Left renal pelvis (tissue), 4 donors: ENCODE measurements around the gene ASB1. TPM values are rescaled to one million over a fixed set of nuclear protein-coding genes. Genes with fewer than 3 reads are reported as not detected.

ENCODE experiments used
- DNase-seq, 4 donors: peaks; one replicate each; pipeline ENCODE4 v3.0.0-alpha.2; 2013; ENCODE audit warnings: low read depth in 4 of 4, low spot score in 3 of 4
- polyA plus RNA-seq, 4 donors: library from polyadenylated mRNA; unstranded; fragments of 120-200 nt; gene quantifications; one replicate each; pipeline ENCODE4 v1.2.1, GENCODE V29; 2013; ENCODE audit not compliant: insufficient read length in 4 of 4

Gene ASB1
- polyA plus RNA-seq, 4 donors: 28.5 to 34.2 (median 29.9) TPM

DNA sequence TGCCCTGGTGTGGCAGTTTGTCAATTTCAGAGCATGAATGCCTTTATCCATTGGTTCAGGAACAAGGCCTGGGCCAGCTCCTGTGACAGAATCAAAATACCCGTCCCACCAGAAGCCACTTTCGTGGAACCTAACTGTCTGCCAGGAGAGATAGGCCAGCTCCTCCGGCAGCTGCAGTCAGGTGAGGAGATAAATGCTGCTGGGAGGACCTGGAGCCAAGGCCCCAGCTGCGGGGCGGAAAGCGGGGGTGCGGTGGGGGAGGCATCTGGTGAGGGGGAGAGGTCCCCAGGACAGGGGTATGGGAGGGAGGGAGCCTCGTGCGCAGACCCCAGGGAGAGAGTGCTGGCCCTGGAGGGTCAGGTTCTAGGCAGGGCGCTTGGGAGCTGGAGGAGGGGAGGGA is 4.4 kb upstream of the ASB1 start:
- DNase-seq: no peak

DNA sequence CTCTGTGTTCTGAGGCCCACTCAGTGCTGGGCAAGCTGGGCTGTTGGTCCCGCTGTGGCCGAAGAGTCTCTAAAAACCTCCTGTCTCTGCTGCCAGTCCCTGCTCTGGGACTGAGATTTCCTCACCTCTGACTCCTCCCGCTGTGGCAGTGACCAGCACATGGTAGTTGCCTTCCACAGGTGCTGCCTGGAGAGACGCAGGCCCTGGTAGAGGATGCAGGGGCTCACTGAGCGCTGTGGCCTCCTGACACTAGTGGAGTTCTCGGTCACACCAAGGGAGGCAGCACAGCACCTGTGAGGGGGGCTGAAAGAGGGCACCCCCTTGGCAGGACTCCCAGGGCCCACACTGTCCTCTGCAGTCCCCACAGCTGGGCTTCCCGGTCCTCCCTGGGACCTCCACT is 3.8 kb upstream of the ASB1 start:
- DNase-seq: no peak

DNA sequence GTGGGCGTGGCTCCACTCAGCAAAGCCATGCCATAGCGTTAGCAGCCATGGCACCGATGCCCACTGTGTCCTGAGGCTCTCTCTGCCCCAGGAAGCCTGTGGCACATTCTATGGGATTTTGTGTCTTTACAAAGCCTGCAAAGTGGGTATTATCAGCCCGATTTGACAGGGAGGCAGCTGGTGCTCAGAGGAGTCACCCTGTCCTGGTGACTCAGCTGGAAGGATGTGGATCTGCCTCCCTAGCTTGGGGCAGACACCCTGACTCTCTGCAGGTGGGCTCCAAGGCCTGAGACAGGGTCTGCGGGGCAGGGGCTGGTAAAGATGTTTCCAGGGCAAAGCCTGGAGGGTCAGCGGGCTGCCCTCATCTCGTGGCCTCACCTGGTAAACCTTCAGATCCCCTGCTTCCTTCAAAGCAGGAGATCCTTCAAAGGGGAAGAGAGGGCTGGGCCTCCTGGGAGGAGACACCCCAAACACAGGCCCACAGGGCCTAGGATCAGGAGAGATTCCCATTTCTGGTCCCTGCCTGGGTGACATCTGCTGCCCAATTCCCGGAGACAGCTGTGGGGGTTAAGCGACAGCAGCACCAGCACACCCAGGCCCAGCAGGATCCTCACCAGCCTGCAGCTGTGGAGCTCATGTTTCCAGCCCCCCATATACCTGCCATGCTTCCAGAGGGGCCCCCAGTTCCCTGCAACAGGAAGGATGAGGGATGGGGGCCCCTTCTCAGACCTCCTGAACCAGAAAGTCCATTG is 3.0 kb upstream of the ASB1 start:
- DNase-seq: no peak

DNA sequence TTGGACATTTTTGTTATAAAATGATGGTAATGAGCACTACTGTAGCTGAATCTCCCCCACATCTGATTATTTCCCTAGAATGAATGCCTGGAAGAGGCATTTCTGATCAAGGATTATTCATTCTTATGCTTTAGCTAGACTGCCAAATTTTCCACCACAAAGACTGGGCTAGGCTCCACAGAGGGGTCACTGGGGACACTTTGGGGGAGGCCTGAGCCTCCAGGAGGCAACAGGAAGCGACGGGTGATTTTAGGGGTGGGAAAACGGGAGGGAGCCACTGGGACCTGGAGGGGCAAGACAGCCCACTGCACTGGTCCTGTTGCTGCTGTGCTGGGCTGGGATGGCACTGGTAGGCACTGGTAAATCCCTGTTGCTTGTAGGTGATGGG is 2.4 kb upstream of the ASB1 start:
- DNase-seq: no peak

DNA sequence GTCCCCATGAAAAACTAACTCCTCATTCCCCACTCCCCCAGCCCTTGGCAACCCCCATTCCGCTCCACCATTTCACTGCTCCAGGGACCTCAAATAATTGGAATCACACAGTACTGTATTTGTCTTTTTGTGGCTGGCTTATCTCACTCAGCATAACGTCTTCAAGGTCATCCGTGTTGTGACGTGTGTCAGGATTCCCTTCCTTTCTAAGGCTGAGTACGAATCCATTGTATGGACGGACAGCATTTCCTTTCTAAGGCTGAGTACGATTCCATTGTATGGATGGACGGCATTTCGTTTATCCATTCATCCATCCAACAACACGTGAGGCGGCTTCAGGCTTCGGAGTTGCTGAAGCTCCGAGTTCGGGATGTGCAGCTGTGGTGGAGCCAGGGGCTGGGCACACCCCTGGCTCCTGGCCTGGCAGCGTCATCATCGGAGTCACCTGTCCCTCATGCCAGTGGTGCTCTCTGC is 1.2 kb upstream of the ASB1 start:
- DNase-seq: no peak

DNA sequence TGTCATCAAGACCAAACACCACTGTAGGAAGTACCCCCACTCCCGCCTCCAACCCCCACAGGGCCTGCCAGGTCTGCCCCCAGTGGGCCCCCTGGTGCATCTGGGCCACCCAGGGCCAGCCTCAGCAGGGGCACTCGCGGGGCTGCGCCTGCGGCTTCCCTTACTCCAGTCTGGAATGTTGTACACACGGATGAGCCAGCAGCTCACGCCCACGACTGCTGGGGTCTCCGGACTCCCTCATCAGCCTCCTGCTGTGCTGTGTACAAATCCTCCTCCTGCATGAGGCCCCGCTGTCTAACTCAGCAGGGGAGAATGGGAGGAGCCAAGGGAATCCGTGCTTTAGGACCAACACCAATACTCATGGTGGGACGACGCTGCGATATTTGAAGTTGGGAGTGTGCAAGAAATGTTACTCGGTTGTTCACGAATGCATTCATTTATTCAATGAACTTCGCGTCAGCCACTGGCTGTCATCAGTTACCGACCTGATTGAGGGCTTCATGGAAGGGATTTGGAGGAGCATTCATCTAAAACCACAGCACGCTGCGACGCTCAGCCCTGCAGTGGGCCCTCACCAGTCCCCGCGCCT is 654 bp upstream of the ASB1 start:
- DNase-seq: no peak

DNA sequence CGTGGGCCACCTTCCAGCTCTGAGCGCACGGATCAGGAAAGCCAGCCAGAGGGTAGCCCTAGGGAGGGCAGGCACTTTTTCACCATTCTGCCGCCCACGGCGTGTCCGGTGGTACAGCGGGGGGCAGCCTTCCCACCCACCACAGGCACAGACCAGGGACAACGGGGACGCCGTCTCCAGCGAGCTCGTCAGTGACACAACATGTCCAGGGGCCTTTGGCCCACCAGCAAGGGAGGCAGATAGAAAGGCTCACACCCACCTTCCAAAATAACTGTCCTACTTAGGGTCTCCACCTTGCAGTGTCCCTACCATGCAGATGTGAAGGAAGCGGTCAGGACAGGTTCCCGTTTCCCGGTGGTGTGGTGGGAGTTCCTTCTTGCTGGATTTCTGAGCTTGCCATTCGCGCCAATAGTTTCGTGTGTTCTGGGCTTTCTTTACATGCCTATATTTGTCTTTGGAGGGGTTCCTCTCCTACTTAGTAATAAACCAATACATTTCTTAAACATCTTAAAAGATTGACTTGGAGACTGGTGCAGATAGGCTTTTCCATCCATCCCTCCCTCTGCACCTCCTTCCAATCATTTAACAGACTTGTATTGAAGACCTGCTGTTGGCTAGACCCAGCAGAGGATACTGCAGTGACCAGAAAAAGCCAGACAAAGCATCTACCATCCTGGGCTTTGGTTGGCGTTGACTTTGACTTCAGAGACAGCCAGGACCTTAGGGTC is 872 bp downstream of the ASB1 start:
- no peak for DNase-seq

DNA sequence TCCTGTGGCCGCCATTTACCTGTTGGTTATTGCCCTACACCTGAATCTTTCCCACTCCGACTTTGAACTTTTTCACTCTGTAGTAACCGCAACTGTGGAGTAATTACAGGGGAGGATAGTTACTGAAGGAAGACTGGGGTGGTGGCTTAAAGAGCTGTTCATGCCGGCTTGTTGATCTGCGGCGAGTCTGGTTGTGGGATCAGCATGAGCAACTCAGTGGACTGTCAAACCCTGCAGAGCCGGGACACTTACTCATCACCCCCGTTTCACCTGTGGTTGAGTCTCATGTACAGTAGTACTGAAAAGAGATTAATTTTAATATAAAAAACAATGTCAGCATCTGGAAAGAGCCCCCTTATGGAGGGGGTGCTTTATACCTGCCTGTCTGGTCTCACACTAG is 2.1 kb downstream of the ASB1 start:
- no peak for DNase-seq

DNA sequence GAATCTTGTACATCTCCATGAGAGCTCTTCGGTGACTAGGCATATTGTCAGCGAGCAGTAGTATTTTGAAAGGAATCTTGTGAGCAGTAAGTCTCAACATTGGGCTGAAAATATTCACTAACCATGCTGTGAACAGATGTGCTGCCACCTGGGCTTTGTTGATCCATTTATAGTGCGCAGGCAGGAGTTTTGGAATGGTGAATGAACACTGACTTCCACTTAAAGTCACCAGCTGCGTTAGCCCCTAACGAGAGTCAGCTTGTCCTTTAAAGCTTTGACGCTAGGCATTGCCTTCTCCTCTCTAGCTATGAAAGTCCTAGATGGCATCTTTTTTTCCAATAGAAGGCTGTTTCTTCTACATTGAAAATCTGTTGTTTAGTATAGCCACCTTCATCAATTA is 4.1 kb downstream of the ASB1 start:
- no peak for DNase-seq

DNA sequence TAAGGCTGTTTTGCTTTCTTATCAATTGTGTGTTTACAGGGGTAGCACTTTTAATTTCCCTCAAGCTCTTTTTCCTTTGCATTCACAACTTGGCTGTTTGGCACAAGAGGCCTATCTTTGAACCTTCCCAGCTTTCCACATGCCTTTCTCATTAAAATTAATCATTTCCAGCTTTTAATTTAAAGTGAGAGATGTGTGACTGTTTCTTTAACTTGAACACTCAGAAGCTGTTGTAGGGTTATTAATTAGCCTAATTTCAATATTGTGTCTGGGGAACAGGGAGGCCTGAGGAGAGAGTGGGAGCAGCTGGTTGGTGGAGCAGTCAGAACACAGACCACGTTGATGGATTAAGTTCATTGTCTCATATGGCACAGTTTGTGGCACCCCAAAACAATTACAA is 4.7 kb downstream of the ASB1 start:
- DNase-seq: no peak

DNA sequence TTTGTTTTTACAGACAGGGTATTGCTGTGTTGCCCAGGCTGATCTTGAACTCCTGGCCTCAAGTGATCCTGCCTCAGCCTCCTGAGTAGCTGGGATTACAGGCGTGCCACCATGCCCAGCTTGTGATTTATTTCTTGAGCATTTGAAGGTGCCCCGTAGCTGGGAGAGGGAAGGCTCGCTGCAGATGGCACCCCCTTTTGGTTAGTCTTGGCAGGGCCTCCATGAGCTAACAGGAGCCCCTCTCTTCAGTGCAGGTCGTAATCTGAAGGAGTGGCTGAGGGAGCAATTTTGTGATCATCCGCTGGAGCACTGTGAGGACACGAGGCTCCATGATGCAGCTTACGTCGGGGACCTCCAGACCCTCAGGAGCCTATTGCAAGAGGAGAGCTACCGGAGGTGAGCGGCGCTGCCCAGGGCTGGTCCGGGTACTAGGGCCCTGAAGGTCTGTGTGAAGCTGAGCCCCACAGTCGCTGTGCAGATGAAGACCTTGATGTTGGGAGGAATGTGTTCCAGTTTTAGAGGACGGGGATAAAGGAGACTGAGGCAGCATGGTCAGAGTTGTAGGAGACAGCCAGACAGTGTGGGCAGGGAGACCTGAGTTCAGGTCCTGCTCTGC is 6.7 kb downstream of the ASB1 start:
- DNase-seq: no peak

DNA sequence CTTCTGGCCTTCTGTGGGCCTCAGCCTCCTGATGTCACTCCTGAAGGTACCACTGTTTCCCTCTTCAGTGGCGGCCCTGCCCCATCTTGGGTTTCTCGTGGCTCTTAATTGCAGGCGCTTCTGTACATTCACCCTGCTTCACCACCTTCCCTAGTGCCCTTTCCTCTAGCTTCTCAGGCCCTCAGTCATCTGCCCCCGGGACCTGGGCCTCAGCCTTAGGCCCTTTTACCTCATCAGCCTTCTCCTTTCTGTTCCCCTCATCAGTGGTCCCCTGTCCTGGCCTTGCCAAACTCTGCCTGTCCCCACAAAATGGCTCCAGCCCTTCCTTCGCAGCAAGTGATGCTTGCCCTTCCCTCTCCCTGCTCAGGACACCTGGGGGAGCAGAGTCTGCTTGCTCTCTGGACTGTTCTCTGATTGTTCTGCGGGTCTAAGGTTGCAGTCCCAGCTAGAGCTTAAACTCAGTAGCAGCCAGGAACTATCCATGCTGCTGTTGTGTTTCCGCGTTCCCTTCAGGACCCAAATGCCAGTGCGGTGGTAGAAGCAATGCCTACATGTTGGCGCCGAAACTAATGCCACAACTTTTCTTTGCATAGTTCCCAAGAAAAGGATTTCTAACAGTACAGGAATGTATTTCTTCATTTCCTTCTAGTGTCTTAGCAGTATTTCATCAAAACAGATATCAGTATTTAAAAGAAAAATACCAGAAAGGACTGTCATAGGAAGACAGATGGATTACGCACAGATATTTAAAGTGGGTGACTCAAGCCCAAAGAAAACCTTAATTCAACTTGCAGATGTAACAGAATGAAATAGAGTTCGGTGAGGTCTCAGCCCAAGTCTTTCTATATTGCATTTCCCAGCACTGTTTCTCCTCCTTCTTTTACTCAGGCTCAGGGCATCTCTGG is 7.5 kb downstream of the ASB1 start:
- DNase-seq: no peak

DNA sequence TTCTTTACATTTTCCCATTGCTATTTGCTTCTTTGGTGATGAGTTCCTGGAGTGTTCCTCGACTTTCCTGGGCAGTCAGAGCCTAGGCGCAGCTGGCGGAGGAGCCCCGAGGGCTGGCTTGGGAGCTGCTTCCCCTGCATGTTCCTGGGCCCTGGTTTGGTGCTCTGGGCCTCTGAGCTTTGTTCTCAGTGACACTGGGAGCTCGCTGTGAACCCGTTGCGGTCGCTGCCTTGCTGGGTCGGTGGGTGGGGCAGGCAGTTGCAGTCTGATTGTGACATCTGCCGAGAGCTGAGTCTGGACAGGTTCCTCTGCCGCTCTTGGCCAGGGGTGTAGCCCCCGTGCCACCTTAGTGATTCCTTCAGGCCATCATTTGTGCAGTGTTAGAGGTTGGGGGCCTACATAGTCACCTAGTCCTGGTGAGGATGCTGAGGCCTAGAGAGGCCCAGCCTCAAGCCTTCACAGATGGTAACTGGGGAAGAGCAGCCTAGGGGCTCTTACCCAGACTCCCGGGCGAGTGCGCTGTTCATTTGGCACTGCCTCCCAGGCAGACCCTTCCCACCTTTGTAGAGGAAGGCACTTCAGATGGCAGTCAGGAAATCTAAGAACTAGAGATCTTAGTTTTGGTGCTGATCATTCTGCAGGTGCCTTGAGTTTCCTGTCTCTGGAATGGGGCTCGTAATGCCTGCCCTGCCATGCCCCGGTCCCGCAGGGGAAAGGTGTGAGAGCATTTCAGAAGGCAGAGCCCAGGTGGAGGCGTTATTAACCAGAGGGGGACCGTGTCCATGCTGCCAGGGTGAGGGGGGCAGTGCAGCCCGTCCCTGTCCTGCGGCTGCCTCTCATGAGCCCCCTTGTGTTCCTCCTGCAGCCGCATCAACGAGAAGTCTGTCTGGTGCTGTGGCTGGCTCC is 8.4 kb downstream of the ASB1 start:
- DNase-seq: no peak

DNA sequence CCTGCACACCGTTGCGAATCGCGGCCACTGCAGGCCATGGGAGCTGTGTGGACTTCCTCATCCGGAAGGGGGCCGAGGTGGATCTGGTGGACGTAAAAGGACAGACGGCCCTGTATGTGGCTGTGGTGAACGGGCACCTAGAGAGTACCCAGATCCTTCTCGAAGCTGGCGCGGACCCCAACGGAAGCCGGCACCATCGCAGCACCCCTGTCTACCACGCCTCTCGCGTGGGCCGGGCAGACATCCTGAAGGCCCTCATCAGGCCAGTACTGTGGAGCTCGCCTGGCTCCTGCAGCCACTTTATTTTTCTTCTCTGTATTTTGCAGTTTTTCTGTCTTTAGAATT is 9.0 kb downstream of the ASB1 start:
- DNase-seq: no peak

DNA sequence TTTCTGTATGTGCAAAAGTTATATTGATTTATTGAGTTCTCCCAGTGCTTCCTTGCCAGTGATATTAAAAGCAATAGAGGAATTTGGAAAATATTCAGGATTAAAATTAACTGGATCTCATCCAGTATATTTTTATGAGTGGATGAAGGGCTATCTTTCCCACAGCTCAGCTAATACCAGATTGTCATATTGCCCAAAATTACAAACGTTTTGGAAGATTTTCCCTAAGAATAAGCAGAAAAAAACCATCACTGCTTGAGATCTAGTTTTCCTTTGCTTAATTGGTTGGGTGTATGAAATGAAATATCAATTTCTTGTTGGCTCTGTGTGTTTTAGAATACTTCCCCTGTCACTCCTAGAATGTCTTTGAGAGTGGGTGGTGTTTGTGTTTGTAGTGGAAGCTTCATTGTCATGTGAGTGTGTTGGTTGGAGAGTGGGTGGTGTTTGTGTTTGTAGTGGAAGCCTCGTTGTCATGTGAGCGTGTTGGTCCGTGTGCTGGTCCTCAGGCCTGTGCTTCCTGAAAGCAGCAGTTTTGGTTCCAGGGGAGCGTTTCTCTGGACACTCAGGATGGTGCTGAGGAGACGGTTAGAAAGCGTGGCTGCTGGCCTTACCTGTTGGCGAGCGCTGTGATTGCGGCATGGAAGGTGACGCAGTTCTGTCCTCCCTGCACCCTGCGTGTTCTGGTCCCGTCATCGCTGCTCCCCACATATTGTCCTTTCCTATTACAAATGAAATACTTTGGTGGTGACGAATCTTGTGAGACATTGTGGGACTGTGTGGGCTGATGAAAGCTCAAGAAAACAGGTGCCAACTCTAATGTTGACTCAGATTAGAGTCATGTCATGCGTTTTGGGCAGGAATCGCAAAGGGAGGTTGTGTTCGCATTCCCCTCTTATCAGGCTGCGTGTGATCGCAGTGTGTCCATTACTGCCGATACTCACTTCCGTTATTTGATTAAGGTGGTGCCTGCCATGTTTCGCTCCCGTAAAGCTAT is 12.4 kb downstream of the ASB1 start:
- no peak for DNase-seq

DNA sequence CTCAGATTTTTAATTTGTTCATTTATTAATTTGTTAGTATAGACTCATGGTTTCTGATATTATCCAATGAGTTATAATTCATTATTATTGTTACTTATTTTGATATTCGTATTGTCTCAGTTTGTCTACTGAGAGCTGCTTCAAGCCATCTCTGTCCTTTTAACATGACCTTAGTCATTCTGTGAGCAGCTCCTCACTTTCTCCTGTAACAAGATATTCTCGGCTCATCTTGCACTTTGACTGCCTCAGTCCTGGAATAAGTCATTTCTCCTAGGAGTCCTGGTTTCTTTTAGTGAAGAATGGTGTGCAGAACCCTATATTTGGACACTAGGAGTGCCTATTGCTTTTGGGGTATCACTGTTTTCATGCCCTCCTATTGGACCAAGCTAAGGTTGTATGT is 13.2 kb downstream of the ASB1 start:
- no peak for DNase-seq

DNA sequence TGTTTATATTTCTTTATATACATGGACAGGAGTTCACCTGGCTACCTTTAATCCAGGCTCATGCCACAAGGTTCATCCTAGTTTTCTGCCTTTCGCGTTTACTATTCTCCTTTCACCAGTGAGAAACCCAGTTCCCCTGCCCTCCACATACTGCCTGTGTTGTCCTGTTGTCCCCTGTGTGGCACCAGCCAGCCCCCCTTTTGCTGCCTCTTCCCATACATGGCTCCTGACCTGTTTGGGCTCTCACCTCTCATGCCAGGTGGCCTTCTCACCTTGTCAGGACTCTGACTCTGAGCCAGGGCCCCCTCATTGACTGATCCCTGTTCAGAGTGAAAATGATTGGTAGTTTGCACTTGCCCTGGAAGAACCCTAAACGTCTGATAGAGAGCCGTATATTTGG is 13.6 kb downstream of the ASB1 start:
- no peak for DNase-seq

DNA sequence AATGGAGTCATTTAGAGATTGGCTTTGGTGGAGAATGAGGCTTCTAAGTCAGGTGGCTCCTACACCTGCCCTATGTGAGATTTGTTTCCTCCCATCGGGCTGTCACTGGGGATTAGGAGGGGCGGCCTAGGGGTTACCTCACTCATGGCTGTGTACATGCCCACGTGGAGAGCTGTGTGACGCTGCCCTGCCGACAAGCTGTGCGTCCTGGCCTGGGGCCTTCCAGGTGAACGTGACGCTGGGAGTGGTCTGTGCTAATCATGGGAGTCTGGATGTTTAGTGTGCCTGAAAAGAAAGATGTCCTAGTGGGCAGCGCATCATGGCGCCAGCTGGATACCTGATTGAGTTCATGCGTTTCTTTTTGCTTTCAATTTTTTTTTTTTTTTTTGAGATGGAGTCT is 14.0 kb downstream of the ASB1 start:
- DNase-seq: no peak
